GM18868 (cell line): ENCODE results near the gene TPX2.

Experiments used
- ATAC-seq: cut with Tn5 transposase; IDR thresholded peaks from one replicate; pipeline ENCODE4 v1.9.1; 2021; ENCODE audit warnings: mild to moderate bottlenecking, moderate library complexity; ENCODE audit not compliant: unreplicated experiment

TPX2 gene

GRCh38 chr20:31738729-31739549 lies at the start of gene TPX2:
Gene TPX2, plus strand, starts transcription at chr20:31739290. Its CDS starts 18,187 bp downstream, at chr20:31757477.
- peak; percentile 99 for ATAC-seq

- no peak for ATAC-seq
Measured at GRCh38 chr20:31690124-31690666, 48.9 kb upstream of the TPX2 start.

GRCh38 chr20:31691646-31692275 lies 47.3 kb upstream of the TPX2 start:
- peak; percentile 64 for ATAC-seq

- no peak for ATAC-seq
Measured at GRCh38 chr20:31693402-31693801, 45.7 kb upstream of the TPX2 start.

- no peak for ATAC-seq
Measured at GRCh38 chr20:31693987-31694661, 45.0 kb upstream of the TPX2 start.

GRCh38 chr20:31694842-31695593 lies 44.1 kb upstream of the TPX2 start:
- ATAC-seq, result no peak

GRCh38 chr20:31695849-31696804 lies 43.0 kb upstream of the TPX2 start:
- no peak for ATAC-seq

- no peak for ATAC-seq
Measured at GRCh38 chr20:31698243-31698802, 40.8 kb upstream of the TPX2 start.

- ATAC-seq, result peak; percentile 98
Measured at GRCh38 chr20:31698803-31699718, 40.0 kb upstream of the TPX2 start.

- ATAC-seq, result no peak
Measured at GRCh38 chr20:31699801-31700728, 39.0 kb upstream of the TPX2 start.

- no peak for ATAC-seq
Measured at GRCh38 chr20:31700747-31701146, 38.3 kb upstream of the TPX2 start.

- no peak for ATAC-seq
Measured at GRCh38 chr20:31701591-31701990, 37.5 kb upstream of the TPX2 start.

- ATAC-seq, result no peak
Measured at GRCh38 chr20:31704225-31705119, 34.6 kb upstream of the TPX2 start.

- ATAC-seq, result no peak
Measured at GRCh38 chr20:31705191-31705590, 33.9 kb upstream of the TPX2 start.

- peak; percentile 79 for ATAC-seq
Measured at GRCh38 chr20:31705598-31706597, 33.2 kb upstream of the TPX2 start.
